Stimulated activated CD8-positive, alpha-beta memory T cell treated with anti-CD3 and anti-CD28 coated beads, Interleukin-12 subunit alpha, Interleukin-12 subunit beta, amount 100 ng/mL, for 4 hours (primary cell): ENCODE measurements around the gene SAA4.
"Not testable (repeated sequence)": the region's sequence is repeated elsewhere in the genome, so short reads cannot be mapped to it uniquely, and the experiment has no call there.

Source experiments
- DNase-seq: peaks from one replicate; pipeline ENCODE4 v3.0.0-alpha.2; 2020; ENCODE audit warnings: low read depth

The SAA4 gene, protein sequence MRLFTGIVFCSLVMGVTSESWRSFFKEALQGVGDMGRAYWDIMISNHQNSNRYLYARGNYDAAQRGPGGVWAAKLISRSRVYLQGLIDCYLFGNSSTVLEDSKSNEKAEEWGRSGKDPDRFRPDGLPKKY

DNA sequence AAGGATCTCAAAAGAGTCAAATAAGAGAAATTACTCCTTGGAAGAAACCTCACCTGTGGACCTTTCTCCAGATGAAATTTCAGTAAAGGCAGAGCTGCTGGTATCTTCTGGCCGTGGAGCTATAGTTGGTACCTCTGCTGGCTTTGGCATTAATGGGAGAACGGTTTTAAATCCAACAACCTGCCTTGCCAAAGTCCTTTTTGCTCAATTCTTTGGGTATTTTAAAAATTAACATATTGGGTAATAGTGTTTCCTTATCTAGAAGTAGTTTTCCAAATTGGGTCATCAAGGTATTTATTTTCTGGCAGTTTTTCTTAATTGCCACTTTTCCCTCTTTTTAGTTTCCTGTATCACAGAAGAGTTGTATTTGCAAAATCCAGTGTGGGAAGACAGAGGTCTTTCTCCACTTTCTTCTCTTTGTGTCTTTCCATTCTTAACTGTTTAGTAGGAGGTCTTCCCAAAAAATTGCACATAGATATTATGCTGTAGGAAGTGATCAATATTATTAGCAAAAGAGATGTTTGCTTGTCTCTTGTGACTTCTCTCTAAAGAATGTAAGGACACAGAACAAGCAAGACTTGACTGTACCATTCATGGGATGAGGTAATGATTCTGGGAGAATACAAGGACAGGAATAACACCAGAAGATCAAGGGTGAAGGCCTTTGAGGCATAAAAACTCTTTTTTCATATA is at the start of gene SAA4:
Gene SAA4, minus strand, starts transcription at position 139 of the 693 bp plus-strand sequence. CDS start 876 bp downstream, outside the sequence.
- no peak for DNase-seq

DNA sequence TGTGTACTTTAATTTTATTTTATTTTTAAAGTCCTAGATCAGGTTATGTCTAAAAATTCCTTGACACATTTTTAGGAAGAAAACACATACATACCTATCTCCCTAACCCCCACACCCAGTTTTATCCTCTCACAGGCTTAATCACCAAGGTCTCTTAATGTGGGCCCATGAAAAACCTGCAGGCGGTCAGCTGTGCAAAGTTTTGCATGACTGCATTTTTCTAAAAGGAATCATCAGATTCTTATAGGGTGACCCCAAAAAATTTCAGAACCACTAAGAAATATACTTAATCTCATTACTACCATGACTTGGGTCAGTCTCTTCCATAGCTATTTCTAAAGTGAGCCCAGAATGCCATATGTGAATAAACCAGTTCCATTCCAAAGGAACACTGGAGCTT is 49.2 kb upstream of the SAA4 start:
- DNase-seq, result no peak

GRCh38 chr11:18282626-18283025 is 46.0 kb upstream of the SAA4 start:
- no peak for DNase-seq

- no peak for DNase-seq
Observed at GRCh38 chr11:18280438-18281045, 43.9 kb upstream of the SAA4 start.

- DNase-seq, result no peak
Observed at GRCh38 chr11:18277565-18278271, 41.1 kb upstream of the SAA4 start.

- no peak for DNase-seq
Observed at GRCh38 chr11:18271206-18271605, 34.6 kb upstream of the SAA4 start.

DNA sequence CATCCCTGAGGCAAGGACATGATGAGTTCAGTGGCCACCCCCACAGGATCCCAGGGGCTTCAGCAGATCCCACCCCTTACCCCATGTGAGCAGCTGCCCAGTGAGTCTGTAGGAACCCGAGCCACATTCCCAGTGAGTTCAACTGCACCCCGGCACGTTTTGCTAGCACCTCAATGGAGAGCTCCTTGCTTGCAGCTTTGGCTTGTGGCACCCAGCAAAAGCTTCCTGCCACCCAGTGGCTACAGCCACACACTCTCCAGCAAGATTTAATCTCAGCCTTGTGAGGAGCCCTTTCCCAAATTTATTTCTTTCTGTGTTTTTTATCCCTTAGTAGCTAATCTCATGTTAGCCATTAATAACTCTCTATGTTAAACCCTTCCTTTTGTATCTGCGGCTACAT is 33.5 kb upstream of the SAA4 start:
- no peak for DNase-seq

DNA sequence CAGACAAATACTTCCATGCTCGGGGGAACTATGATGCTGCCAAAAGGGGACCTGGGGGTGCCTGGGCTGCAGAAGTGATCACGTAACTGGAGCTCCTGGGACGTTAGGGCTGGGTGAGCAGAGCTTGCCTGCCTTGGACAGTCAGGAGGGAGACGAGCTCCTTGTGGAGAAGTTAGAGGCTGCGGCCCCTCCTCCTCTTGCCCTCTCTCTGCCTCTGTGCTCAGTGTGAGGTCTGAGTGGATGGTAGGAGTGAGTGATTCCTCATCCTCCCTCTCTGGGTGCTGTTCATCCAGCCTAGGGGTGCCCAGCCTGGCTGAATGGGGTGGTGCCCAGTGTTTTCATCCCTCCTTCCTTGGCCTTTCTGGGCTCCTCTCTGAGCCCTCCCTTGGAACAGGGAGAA is 32.6 kb upstream of the SAA4 start:
- DNase-seq, result not testable (repeated sequence)

DNA sequence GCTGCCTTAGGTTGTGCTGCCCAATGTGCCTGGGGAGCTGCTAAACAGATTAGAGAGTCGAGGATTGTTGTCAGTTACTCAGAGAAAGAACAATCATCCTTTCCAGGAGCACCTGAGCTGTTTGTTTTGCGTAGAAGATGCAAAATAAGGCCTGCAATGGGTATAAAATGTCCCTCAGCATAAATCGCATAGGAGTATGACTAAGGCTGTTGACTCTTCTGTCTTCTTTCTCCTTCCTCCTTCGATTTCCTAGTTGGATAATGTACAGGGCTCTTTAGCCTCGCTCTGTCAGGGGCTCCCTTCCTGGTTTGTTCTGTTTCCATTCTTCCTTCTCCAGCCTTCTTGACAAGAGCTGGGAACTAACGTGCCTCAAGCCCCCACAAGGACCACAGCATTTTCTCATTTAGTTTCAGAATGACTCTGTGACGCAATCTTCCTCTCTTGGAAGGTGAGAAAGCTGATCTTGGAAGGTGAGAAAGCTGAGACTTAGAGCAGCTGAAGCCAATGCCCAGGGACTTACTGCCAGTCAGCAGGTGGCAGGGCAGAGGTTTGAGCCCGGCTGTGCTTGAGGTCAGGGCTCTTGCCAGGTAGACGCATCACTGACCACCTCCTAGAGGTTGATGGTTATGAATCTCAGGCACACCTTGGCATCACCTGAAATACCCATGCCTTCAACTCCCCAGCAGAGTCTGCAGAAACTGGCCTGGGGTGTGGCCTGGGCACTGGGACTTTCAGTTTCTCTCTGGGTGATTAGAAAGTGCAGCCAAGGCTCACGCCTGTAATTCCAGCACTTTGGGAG is 30.9 kb upstream of the SAA4 start:
- DNase-seq, result not testable (repeated sequence)

DNA sequence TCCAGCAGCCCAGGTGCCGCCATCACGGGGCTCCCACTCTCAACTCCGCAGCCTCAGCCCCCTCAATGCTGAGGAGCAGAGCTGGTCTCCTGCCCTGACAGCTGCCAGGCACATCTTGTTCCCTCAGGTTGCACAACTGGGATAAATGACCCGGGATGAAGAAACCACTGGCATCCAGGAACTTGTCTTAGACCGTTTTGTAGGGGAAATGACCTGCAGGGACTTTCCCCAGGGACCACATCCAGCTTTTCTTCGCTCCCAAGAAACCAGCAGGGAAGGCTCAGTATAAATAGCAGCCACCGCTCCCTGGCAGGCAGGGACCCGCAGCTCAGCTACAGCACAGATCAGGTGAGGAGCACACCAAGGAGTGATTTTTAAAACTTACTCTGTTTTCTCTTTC is 29.3 kb upstream of the SAA4 start, which contains the start of gene SAA1:
Gene SAA1, plus strand, starts transcription at position 316 of the 400 bp plus-strand sequence. CDS start 624 bp downstream, outside the sequence.
- no peak for DNase-seq

DNA sequence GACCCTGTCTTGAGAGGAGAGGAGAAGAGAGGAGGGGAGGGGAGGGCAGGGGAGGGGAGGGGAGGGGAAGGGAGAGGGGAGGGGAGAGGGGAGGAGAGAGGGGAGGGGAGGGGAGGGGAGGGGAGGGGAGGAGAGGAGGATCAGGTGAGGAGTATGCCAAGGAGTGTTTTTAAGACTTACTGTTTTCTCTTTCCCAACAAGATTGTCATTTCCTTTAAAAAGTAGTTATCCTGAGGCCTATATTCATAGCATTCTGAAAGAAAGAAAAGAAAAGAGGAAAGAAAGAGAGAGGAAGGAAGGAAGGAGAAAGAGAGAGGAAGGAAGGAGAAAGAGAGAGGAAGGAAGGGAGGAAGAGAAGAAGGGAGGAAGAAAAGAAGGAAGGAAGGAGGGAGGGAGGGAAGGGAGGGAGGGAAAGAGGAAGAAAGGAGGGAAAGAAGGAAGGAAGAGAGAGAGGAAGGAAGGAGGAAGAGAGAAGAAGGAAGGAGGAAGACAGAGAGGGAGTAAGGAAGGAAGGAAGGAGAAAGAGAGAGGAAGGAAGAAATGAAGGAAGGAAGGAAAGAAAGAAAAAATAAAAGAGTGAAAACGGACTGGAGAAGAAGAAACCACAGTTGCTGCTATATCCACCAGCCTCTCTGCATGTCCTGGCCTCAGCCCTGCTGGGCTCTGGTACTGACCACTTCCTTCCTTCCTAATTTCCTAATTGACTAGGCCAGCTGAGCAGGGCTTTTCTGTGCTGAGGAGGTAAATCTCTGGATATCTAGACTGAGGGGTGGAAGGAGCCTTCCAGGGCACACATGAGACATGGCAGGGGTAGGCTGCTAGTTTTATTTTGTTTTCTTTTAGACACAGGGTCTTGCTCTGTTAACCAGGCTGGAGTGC is 28.3 kb upstream of the SAA4 start:
- no peak for DNase-seq

DNA sequence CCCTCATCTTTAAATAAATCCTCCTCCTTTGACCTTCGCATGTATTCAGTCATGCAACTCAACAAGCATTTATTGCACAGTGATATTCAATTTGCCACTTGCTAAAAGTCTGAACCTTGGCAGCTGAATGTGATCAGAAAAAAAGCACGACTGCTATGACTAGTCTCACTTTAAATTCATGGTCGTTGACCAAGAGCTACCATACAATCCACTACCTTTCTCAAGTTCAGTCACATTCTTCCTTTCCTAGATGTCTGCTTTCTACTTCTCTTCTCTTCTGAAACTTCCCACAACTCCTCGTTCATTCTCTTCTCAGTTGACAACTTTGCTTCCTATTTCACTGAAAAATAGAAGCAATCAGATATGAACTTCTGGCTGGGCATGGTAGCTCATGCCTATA is 27.4 kb upstream of the SAA4 start:
- no peak for DNase-seq

DNA sequence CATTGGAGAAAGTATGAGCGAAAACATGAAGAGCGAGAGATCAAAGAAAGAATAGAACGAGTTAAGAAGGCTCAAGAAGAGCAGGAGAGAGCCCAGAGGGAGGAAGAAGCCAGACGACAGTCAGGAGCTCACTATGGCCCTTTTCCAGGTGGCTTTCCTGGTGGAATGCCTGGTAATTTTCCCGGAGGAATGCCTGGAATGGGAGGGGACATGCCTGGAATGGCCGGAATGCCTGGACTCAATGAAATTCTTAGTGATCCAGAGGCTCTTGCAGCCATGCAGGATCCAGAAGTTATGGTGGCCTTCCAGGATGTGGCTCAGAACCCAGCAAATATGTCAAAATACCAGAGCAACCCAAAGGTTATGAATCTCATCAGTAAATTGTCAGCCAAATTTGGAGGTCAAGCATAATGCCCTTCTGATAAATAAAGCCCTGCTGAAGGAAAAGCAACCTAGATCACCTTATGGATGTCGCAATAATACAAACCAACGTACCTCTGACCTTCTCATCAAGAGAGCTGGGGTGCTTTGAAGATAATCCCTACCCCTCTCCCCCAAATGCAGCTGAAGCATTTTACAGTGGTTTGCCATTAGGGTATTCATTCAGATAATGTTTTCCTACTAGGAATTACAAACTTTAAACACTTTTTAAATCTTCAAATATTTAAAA is 26.2 kb upstream of the SAA4 start:
- not testable (repeated sequence) for DNase-seq

GRCh38 chr11:18261721-18262120 is 25.1 kb upstream of the SAA4 start:
- no peak for DNase-seq

- no peak for DNase-seq
Observed at GRCh38 chr11:18259259-18259658, 22.7 kb upstream of the SAA4 start.

GRCh38 chr11:18254781-18255361 is 18.3 kb upstream of the SAA4 start:
- no peak for DNase-seq

DNA sequence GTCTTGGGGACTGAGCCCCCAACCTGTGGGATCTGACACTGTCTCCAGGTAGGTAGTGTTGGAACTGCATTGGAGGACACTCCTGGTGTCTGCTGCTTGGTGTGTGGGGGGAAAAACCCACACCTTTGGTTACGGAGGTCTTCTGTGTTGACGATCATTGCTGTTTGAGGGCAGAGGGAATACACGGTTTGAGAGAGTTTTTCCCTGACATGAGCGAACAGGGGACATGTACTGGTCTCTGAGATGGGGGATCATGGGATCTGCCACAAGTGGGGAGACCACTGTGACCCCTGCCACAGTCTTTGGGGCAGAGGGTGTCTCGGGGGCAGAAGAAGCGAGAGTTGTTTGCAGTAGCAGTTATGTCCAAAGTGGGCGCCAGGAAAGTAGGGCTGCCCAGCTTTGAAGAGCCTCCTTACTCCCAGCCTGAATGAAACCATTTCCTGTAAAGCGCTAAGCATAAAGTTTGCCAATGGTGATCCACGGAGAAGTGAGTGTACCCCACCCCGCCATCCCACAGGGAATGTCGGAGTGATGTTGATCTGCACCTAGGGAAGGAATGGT is 17.3 kb upstream of the SAA4 start:
- no peak for DNase-seq

- no peak for DNase-seq
Observed at GRCh38 chr11:18253233-18253632, 16.6 kb upstream of the SAA4 start.

GRCh38 chr11:18248561-18248960 is 12.0 kb upstream of the SAA4 start, which contains the start of gene SAA2:
SAA2 (minus strand) TSS chr11:18248668; CDS start chr11:18248011, 657 bp downstream.
- DNase-seq, result no peak

GRCh38 chr11:18247191-18247581 is 10.6 kb upstream of the SAA4 start:
- not testable (repeated sequence) for DNase-seq
